ENCODE measurements around the gene SAMD4A.
A peak's percentile ranks its signal among the peaks of the same experiment; 100 is the strongest.

The SAMD4A gene

DNA sequence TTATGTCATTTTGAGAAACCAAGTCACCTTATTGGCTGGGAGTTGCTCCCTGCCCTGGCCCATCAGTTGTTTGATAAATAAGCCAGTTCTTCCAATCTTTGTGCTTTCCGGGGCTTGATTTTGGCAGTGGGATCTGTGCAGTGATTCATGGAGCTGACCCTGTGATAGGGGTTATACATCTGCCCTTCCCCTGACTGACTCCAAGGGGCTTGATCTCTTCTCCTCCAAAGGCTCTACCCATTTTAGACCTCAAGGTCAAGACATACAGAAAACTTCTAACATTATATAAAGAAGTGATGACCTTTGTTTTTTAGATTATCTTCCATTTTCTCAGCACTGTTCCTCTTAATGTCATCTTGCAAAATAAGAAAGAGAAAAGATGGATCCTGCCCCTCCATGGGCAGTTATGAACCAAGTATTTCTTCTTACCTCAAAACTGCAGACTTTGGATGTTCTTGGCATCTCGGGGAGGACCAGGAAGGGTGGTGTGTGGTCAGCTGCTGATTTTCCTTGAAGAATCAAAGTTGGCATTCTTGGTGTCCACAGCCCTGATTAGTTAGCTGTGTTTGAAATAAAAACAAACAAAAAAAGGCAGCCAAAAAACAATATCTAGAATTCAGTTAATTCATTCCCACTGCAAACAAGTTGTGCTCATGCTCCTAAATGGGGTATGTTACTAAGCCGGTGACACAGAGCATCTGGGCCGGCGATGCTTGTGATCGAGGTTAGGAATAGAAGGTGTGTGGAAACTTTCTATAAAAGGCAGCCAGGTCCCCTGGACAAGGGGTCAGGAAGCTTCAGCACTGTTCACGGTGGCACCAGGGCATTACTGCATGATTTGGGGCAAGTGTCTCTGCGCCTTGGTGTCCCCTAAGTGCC, 120.2 kb downstream of the SAMD4A start:
- Mint-ChIP-seq H3K4me3 (no peak overlapping the region), H3K27ac (no peak overlapping the region), H3K4me1 (peaks cover 10 to 20% of the 10 kb centered on the region in 2 donors), H3K36me3 (peaks cover 0 to 8% of the 10 kb centered on the region in 2 donors), H3K9me3 (no peaks in the 10 kb centered on the region), H3K27me3 (no peaks in the 10 kb centered on the region)
- ATAC-seq (replicated peaks) (no peak), DNase-seq (no peak)

DNA sequence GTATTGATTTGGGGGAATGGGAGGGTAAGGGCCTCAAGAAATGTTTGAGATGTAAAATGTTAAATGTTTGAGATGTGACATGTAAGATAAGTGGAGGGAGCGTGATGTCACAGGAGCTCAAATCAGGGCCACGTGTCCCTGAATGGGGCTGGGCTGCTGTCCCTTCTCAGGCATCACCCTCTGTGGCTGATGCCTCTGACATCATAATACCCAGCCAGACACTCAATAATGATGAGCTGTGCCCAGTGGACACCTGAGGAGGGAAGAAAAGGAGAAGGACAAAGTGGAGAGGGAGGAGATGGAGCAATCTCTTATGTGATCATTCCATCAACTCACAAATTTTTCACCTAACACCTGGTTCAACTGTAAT, 120.8 kb downstream of the SAMD4A start:
- Mint-ChIP-seq H3K4me1 (peaks cover 10 to 20% of the 10 kb centered on the region in 2 donors), H3K27me3 (no peaks in the 10 kb centered on the region), H3K4me3 (no peak overlapping the region), H3K36me3 (peaks cover 0 to 8% of the 10 kb centered on the region in 2 donors), H3K27ac (no peak overlapping the region), H3K9me3 (no peaks in the 10 kb centered on the region)
- no peak for ATAC-seq (replicated peaks)
- DNase-seq, result no peak

DNA sequence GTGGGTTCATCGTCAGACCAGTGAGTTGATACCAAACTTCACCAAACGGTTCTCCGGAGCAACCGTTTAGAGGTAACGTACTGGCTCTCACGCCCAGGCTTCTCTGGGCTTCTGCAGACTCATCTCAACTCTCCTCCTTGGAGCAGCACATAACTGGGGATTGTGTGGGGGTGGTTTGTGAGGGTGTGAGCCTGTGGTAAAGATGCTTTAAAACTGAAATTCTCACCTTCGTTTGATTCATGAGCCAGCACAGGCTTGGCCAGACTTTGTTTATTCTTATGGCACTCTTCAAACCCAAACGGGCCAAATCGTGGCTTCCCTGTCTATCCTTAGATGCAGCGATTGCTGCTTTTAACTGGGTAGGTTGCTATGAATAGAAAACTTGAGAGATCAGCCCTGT, 121.3 kb downstream of the SAMD4A start:
- DNase-seq (no peak), ATAC-seq (replicated peaks) (no peak)
- H3K4me1 Mint-ChIP-seq, result peaks cover 10 to 20% of the 10 kb centered on the region in 2 donors
- no peak overlapping the region for H3K4me3 Mint-ChIP-seq
- H3K36me3 Mint-ChIP-seq, result peaks cover 0 to 8% of the 10 kb centered on the region in 2 donors
- no peak overlapping the region for H3K27ac Mint-ChIP-seq
- H3K9me3 Mint-ChIP-seq, result no peaks in the 10 kb centered on the region
- no peaks in the 10 kb centered on the region for H3K27me3 Mint-ChIP-seq

- Mint-ChIP-seq H3K27me3 (no peaks in the 10 kb centered on the region), H3K4me1 (peaks cover 8 to 14% of the 10 kb centered on the region in 2 donors), H3K27ac (no peak overlapping the region), H3K4me3 (no peak overlapping the region), H3K36me3 (peaks cover 3 to 8% of the 10 kb centered on the region in 2 donors), H3K9me3 (no peaks in the 10 kb centered on the region)
- ATAC-seq (replicated peaks) (no peak), DNase-seq (no peak)
Measured at GRCh38 chr14:54689928-54690327, 123.0 kb downstream of the SAMD4A start.

DNA sequence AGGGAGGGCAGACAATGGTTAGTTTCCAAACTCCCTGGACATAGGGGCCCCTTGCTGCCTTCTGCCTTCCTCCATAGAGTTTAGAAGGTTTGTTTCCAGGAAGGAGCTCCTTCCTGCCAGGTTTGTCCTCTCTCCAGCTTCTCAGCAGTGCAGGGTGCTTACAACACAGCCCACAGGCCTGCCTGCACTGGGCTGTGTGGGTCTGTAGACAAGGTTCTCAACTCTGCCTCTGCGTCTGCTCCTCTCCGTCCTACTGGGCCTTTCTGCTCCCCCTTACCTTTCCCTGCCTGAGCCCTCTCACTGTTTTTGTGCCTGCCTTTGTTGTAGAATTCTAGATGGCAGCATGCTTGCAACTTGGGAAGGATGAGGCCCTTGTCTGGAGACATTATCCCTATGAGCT, 124.0 kb downstream of the SAMD4A start:
- H3K27me3 Mint-ChIP-seq, result no peaks in the 10 kb centered on the region
- H3K4me1 Mint-ChIP-seq, result peaks cover 6 to 14% of the 10 kb centered on the region in 2 donors
- H3K4me3 Mint-ChIP-seq, result no peak overlapping the region
- H3K27ac Mint-ChIP-seq, result no peak overlapping the region
- H3K9me3 Mint-ChIP-seq, result no peaks in the 10 kb centered on the region
- ATAC-seq (replicated peaks), result no peak
- H3K36me3 Mint-ChIP-seq, result peaks cover 3 to 8% of the 10 kb centered on the region in 2 donors
- DNase-seq, result no peak

GRCh38 chr14:54691525-54692283, 124.8 kb downstream of the SAMD4A start:
- H3K27ac Mint-ChIP-seq, result no peak overlapping the region
- peaks cover 4 to 14% of the 10 kb centered on the region in 2 donors for H3K4me1 Mint-ChIP-seq
- no peaks in the 10 kb centered on the region for H3K9me3 Mint-ChIP-seq
- DNase-seq (no peak), ATAC-seq (replicated peaks) (peak; percentile 45 to 57)
- peaks cover 3 to 5% of the 10 kb centered on the region in 2 donors for H3K36me3 Mint-ChIP-seq
- H3K27me3 Mint-ChIP-seq, result no peaks in the 10 kb centered on the region
- H3K4me3 Mint-ChIP-seq, result no peak overlapping the region

GRCh38 chr14:54692284-54692772, 125.4 kb downstream of the SAMD4A start:
- H3K4me1 Mint-ChIP-seq, result peaks cover 3 to 14% of the 10 kb centered on the region in 2 donors
- ATAC-seq (replicated peaks) (no peak), DNase-seq (no peak)
- H3K4me3 Mint-ChIP-seq, result no peak overlapping the region
- no peak overlapping the region for H3K27ac Mint-ChIP-seq
- H3K27me3 Mint-ChIP-seq, result no peaks in the 10 kb centered on the region
- H3K36me3 Mint-ChIP-seq, result peaks cover 0 to 3% of the 10 kb centered on the region in 2 donors
- H3K9me3 Mint-ChIP-seq, result no peaks in the 10 kb centered on the region

GRCh38 chr14:54693761-54694160, 126.8 kb downstream of the SAMD4A start:
- no peaks in the 10 kb centered on the region for H3K9me3 Mint-ChIP-seq
- peaks cover 0 to 3% of the 10 kb centered on the region in 2 donors for H3K36me3 Mint-ChIP-seq
- H3K4me3 Mint-ChIP-seq, result no peak overlapping the region
- H3K4me1 Mint-ChIP-seq, result peaks cover 3 to 17% of the 10 kb centered on the region in 2 donors
- ATAC-seq (replicated peaks), result no peak
- no peaks in the 10 kb centered on the region for H3K27me3 Mint-ChIP-seq
- DNase-seq, result no peak
- H3K27ac Mint-ChIP-seq, result no peak overlapping the region

GRCh38 chr14:54695196-54695595, 128.3 kb downstream of the SAMD4A start:
- peaks cover 0 to 3% of the 10 kb centered on the region in 2 donors for H3K36me3 Mint-ChIP-seq
- H3K4me1 Mint-ChIP-seq, result peaks cover 2 to 16% of the 10 kb centered on the region in 2 donors

DNA sequence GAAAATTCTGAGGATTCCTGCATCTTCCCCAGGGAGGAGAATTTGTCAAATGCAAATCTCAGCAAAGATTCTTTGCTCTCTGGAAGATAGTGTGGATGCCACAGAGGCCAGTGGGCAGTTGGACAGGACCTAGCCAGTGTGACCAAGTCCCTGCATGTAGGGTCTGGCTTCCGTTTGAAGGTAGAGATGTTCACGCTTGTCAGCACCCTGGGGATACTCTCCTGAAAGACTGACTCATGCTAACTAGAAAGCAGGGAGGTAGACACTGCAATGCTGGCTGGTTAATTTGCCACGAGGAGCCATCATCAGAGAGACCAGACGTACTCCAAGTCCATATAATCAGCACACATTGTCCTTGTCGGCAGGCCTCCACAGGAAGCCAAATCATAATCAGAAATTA, 130.1 kb downstream of the SAMD4A start:
- ATAC-seq (replicated peaks) (no peak), DNase-seq (no peak)
- H3K4me1 Mint-ChIP-seq, result peaks cover 2 to 9% of the 10 kb centered on the region in 2 donors
- no peak overlapping the region for H3K27ac Mint-ChIP-seq
- no peaks in the 10 kb centered on the region for H3K9me3 Mint-ChIP-seq
- H3K4me3 Mint-ChIP-seq, result no peak overlapping the region
- no peaks in the 10 kb centered on the region for H3K27me3 Mint-ChIP-seq
- peaks cover under 1 to 3% of the 10 kb centered on the region in 2 donors for H3K36me3 Mint-ChIP-seq

More at GRCh38 chr14:54695196-54695595, 128.3 kb downstream of the SAMD4A start:
- Mint-ChIP-seq H3K27ac (no peak overlapping the region), H3K9me3 (no peaks in the 10 kb centered on the region), H3K4me3 (no peak overlapping the region), H3K27me3 (no peaks in the 10 kb centered on the region)
- DNase-seq (no peak), ATAC-seq (replicated peaks) (no peak)

- Mint-ChIP-seq H3K9me3 (no peaks in the 10 kb centered on the region), H3K4me3 (no peak overlapping the region), H3K27me3 (no peaks in the 10 kb centered on the region), H3K36me3 (peaks cover 6 to 8% of the 10 kb centered on the region in 2 donors), H3K27ac (no peak overlapping the region), H3K4me1 (peaks cover 2 to 9% of the 10 kb centered on the region in 2 donors)
- ATAC-seq (replicated peaks) (no peak), DNase-seq (no peak)
Measured at GRCh38 chr14:54697803-54698202, 130.9 kb downstream of the SAMD4A start.

DNA sequence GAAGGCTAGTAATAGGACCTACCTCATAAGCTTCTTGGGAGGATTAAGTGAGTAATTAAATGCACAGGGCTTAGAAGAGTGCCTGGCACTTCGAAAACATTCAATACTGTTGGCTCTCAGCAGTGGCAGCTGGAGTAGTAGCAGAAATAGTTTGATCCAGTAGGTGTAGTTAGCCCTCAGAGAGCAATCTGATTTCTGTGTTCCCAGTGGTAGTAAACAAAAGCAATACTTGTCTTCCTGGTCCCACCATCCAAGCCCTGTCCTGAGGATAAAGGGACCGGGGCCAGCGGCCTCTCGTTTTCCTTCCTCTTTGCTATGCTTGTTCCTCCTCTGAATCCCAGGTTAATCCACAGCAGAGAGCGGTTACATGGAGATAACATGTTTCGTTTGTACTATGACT, 131.6 kb downstream of the SAMD4A start:
- Mint-ChIP-seq H3K27me3 (no peaks in the 10 kb centered on the region), H3K9me3 (no peaks in the 10 kb centered on the region), H3K4me1 (peaks cover 2 to 9% of the 10 kb centered on the region in 2 donors), H3K27ac (no peak overlapping the region), H3K4me3 (no peak overlapping the region), H3K36me3 (peaks cover 6 to 8% of the 10 kb centered on the region in 2 donors)
- ATAC-seq (replicated peaks) (no peak), DNase-seq (no peak)

GRCh38 chr14:54698966-54699530, 132.1 kb downstream of the SAMD4A start:
- DNase-seq (no peak), ATAC-seq (replicated peaks) (peak in 1 of 2 donors; percentile 45)
- Mint-ChIP-seq H3K36me3 (peaks cover 6 to 8% of the 10 kb centered on the region in 2 donors), H3K4me1 (peaks cover 2 to 9% of the 10 kb centered on the region in 2 donors), H3K9me3 (no peaks in the 10 kb centered on the region), H3K27me3 (no peaks in the 10 kb centered on the region), H3K4me3 (no peak overlapping the region), H3K27ac (no peak overlapping the region)

DNA sequence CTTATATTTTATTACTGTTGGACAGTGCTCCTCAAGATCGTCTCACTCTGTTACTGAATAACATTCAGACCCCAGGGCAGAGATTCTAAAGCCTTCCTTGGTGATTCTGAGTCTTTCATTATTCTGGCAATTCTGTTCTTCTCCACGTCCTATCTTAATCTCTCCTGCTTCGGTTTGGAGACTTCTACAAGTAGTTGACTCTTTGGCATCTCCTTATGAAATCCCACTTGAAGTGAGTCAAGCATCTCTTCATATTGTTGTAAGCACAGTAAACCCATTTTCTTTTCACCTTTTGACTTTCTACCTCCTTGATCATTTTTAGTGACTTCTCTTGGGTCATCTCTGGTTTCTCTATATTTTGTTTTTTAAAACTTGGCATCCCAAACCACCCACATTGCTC, 132.8 kb downstream of the SAMD4A start:
- no peak overlapping the region for H3K27ac Mint-ChIP-seq
- H3K27me3 Mint-ChIP-seq, result no peaks in the 10 kb centered on the region
- peaks cover 2 to 9% of the 10 kb centered on the region in 2 donors for H3K4me1 Mint-ChIP-seq
- no peak for ATAC-seq (replicated peaks)
- peaks cover 5 to 6% of the 10 kb centered on the region in 2 donors for H3K36me3 Mint-ChIP-seq
- DNase-seq, result no peak
- H3K9me3 Mint-ChIP-seq, result no peaks in the 10 kb centered on the region
- H3K4me3 Mint-ChIP-seq, result no peak overlapping the region

Data from stimulated activated naive B cell treated with anti-CD40 and anti-IgM and Interleukin-4, amounts not matched to agents 10 μg/mL and 1 μg/mL and 100 μg/mL, for 72 hours (primary cell).